PFSK-1 (cell line): ENCODE results near the gene AKAP13.

Experiments used
- FOXP2 ChIP-seq: optimal IDR thresholded peaks from 2 replicates; pipeline ENCODE3; 2011; ENCODE audit warnings: borderline replicate concordance, control low read depth, inconsistent platforms; ENCODE audit not compliant: insufficient read depth; ENCODE audit errors: extremely low read length, extremely low read depth
- POLR2AphosphoS5 ChIP-seq: IDR thresholded peaks from 2 replicates; pipeline ENCODE4 v1.6.1; 2012; ENCODE audit warnings: low read depth, mild to moderate bottlenecking, control low read depth, low read length, moderate library complexity
- SIN3A ChIP-seq: IDR thresholded peaks from 2 replicates; pipeline ENCODE4 v1.6.1; 2012; ENCODE audit warnings: mild to moderate bottlenecking, low read length, moderate library complexity, borderline replicate concordance; ENCODE audit not compliant: insufficient read depth
- TAF1 ChIP-seq: IDR thresholded peaks from 2 replicates; pipeline ENCODE4 v1.6.1; 2012; ENCODE audit warnings: low read length, control low read depth, borderline replicate concordance; ENCODE audit not compliant: insufficient read depth
- TF ChIP-seq, protein P1 (sequence below), 2 experiments: IDR thresholded peaks; 2 replicates each; pipeline versions ENCODE4 v1.6.1 to v1.8.0; 2011 to 2012; ENCODE audit warnings: low read depth in 2 of 2, low read length in 2 of 2, control low read depth in 1 of 2, inconsistent platforms in 1 of 2, mild to moderate bottlenecking in 1 of 2, moderate library complexity in 1 of 2; ENCODE audit not compliant: insufficient read depth in 1 of 2

DNA sequence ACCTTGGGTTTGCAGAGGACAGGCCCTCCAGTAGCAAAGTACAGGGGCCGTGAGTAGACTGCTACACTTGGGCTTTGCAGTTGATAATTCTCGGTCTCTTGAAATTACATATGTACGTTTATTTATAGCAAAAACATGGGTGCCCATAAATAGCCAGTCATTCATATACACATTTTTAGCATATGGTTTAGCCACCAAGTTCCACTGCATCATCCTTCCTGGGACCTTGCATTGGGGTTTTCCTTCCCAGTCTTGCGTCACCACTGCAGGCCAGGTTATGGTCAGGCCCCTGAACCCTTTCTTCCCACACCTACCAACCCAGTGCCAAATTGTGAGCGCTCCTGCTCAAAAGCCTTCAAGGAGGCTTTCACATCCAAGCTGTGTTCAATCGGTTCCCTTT, 401.7 kb downstream of the AKAP13 start:
- TF ChIP-seq, protein P1, sequence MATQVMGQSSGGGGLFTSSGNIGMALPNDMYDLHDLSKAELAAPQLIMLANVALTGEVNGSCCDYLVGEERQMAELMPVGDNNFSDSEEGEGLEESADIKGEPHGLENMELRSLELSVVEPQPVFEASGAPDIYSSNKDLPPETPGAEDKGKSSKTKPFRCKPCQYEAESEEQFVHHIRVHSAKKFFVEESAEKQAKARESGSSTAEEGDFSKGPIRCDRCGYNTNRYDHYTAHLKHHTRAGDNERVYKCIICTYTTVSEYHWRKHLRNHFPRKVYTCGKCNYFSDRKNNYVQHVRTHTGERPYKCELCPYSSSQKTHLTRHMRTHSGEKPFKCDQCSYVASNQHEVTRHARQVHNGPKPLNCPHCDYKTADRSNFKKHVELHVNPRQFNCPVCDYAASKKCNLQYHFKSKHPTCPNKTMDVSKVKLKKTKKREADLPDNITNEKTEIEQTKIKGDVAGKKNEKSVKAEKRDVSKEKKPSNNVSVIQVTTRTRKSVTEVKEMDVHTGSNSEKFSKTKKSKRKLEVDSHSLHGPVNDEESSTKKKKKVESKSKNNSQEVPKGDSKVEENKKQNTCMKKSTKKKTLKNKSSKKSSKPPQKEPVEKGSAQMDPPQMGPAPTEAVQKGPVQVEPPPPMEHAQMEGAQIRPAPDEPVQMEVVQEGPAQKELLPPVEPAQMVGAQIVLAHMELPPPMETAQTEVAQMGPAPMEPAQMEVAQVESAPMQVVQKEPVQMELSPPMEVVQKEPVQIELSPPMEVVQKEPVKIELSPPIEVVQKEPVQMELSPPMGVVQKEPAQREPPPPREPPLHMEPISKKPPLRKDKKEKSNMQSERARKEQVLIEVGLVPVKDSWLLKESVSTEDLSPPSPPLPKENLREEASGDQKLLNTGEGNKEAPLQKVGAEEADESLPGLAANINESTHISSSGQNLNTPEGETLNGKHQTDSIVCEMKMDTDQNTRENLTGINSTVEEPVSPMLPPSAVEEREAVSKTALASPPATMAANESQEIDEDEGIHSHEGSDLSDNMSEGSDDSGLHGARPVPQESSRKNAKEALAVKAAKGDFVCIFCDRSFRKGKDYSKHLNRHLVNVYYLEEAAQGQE (IDR thresholded peaks at IDR 0.05; ENCODE audit: insufficient read depth in 1 of 2, low read depth in 2 of 2, low read length in 2 of 2) = no peak
- TF ChIP-seq POLR2AphosphoS5 (no peak), TAF1 (no peak), SIN3A (no peak), FOXP2 (no peak)
